Activated CD4-positive, CD25-positive, alpha-beta regulatory T cell treated with anti-CD3 and anti-CD28 coated beads, Interleukin-2, amount 50 U/mL, for 16 hours (primary cell): ENCODE results near the gene FSTL1.

Source experiments
- DNase-seq: peaks from one replicate; pipeline ENCODE4 v3.0.0-alpha.2; 2020; ENCODE audit warnings: low read depth, low spot score

The FSTL1 gene

DNA sequence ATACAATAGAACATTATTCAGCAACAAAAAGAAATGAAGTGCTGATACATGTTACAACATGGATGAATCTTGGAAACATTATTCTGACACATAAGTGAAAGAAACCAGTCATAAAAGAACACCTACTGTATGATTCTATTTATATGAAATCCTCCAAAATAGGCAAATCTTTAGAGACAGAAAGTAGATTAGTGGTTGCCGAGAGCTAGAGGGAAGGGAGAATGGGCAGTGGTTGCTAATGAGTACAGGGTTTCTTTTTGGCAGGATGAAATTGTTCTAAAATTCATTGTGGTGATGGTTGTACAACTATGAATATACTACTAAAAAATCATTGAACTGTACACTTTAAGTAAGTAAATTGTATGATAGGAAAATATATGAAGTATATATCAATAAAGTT lies 95.3 kb downstream of the FSTL1 start:
- no peak for DNase-seq

GRCh38 chr3:120353463-120353862 lies 97.3 kb downstream of the FSTL1 start:
- DNase-seq = no peak

DNA sequence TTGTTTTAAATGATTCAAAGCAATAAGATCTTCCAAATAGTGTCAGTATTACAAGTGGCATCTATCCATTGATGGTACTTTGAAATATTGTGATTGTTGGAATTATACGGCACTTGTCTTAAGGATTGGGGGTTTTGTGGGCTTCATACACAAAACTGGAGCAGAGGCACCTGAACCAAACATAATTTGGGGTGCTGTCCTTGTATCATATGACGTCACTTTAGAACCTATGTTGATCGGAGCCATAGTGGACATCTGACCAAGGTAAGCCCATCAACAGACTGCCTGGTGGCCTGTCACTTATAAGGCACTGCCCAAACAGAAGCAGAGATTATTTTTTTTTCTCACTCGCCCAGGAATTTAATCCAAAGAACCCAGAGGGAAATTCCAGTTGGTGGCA lies 98.8 kb downstream of the FSTL1 start:
- DNase-seq = no peak

GRCh38 chr3:120350401-120350941 lies 100.3 kb downstream of the FSTL1 start:
- no peak for DNase-seq

DNA sequence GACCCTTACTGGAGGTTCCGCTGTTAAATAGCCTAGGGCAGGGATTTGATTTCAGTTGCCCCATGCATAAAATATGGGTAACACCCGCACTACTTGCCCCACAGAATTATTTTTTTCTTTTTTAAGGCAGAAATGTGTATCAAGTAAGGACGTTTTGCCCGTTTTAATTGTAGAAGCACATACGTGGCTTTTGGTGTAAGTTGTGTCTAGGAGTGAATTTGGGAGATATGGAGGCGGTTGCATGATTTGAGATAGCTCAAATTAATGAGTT lies 101.0 kb downstream of the FSTL1 start:
- no peak for DNase-seq

DNA sequence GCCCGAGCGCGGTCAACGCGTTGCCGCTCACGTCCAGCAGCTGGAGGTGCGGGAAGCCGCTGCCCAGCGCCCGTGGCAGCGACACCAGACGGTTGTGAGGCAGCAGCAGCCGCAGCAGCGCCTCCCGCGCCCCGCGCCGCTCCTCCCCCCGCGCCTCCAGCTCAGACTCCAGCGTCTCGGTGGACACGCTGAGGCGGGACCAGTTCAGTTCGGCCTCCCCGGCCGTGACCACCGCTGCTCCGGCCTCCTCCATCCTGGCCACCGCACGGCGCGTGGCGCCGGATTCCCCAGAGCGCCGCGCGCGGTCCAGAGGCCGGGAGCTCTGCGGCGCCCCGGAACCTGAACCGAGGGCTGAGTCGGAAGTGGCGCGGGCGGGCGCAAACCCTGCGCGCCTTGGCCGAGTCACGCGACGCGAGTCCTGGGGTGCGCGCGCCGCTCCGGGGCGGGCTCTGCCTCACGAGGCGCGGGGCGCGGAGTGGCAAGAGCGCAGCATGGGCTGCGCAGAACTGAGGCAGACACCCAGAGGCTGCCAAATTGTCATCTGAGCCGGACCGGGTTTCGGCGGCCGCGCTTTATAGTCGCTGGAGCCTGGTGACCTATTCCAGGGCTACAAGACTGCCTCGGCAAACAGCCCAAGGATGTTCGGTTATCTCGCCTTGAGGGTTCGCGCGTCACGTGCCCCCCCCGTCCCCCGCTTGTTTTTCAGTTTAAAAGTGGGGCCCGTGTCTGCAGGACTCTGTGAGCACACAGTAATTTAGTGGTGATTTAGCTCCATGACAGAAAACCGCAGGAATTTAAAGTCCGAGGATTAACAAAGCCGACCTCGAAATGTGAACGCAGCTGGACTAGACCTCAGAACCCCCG lies 101.6 kb downstream of the FSTL1 start, which contains the start of gene LRRC58:
Gene LRRC58 (minus strand): TSS at position 364 of the 864 bp plus-strand sequence. CDS start 111 bp downstream, at position 253.
- peak; percentile 80 for DNase-seq

DNA sequence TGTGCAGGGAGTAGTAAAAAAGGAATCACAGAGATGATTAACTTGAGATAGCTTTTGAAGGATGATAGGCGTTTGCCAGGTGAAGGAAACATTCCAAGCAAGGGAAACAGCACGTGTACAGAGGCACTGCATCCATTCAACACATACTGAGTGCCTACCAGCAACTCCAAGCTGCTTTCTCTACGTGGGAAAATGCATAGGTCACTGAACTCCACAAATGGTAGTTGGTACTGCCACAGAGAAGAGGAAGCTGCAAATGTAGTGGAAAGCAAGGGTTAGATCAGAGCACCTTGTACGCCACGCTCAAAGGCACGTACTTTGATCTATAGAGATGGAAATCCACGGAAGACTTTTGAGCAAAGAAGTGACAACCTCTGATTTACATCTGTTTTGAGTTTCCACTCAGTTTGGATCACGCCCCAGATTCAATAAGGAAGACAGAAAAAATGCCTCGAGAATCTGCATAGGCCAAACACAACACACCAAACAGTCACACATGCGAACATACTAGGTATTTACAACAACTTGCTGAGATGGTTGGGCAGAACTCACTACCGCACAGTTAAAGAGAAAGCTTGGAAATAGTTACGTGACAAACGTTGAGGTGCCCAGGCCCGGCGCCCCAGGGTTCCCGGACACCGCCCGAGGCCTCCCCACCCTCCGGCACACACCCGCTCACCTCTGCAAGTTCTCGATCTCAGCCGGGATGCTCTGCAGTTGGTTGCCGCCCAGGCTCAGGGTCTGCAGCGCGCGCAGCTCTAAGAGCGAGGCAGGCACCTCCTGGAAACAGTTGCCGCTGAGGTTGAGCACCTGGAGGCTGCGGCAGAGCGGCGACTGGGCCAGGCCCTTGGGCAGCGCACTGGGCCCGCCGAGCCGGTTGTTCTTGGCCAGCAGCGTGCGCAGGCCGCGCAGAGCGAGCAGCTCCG lies 102.5 kb downstream of the FSTL1 start:
- peak; percentile 21 for DNase-seq

- DNase-seq = no peak
These were observed 106.4 kb downstream of the FSTL1 start for GRCh38 chr3:120344349-120344748.
